Ramos (cell line): Measurements from ENCODE around the gene SULT2B1.

Source experiments
- in situ Hi-C: fragments of 300-500 bp; cut with MboI; formaldehyde crosslinking; loops from one replicate; pipeline ENCODE4 v1.14.3; 2022; ENCODE audit warnings: low sequenced_read_pairs; ENCODE audit not compliant: unreplicated experiment

SULT2B1 gene

DNA sequence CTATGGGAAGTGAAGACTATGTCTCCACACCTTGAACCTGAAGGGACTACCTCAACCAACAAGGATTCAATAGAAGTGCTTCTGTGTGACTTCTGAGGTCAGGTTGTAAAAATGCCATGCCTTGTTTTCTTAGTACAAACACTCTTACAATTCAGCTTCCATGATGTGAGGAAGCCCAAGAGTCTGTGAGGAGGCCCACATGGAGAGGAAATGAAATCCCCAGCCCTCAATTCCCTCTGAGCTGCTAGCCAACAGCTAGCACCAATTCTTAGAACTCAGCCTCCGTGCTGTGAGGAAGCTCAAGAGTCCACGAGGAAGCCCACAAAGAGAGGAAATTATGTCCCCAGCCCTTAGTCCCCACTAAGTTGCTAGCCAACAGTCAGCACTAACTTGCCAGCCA is 27.8 kb upstream of the SULT2B1 start:
- in situ Hi-C loops = no loop called here

DNA sequence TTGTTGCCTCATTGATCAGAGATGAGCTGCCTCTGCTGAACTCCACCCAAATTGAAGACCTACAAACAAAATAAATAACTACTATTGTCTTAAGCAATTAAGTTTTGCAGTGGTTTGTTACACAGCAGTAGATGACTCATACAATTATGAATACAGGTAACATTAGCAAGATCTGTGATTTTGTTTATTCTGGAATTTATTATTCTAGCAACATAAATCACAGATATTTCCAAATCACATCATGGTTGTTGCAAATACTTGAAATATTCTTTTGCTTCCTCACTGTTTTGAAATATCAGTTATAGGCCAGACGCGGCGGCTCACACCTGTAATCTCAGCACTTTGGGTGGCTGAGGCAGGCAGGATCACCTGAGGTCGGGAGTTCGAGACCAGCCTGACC is 27.2 kb upstream of the SULT2B1 start:
- in situ Hi-C loops = loop anchor here (25.0 kb wide), 1 partner anchor 512 kb away; no protein-coding TSS in a partner anchor

DNA sequence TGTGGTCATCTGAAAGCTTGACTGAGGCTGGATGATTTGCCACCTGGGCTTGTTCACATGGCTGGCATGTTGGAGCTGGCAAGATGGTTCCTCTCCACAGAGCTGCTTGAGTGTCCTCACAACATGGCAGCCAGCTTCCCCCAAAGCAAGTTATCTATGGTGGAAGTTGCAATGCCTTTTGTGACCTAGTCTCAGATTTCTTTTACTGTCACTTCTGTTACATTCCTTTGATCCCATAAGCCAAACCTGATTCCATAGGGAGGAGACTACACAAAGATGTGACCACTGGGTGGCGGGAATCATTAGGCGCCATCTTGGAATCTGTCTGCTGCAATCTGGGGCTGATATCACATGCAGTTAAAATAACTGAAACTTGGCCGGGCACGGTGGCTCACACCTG is 22.8 kb upstream of the SULT2B1 start:
- in situ Hi-C loops = loop anchor here (25.0 kb wide), 1 partner anchor 517 kb away; no protein-coding TSS in a partner anchor

DNA sequence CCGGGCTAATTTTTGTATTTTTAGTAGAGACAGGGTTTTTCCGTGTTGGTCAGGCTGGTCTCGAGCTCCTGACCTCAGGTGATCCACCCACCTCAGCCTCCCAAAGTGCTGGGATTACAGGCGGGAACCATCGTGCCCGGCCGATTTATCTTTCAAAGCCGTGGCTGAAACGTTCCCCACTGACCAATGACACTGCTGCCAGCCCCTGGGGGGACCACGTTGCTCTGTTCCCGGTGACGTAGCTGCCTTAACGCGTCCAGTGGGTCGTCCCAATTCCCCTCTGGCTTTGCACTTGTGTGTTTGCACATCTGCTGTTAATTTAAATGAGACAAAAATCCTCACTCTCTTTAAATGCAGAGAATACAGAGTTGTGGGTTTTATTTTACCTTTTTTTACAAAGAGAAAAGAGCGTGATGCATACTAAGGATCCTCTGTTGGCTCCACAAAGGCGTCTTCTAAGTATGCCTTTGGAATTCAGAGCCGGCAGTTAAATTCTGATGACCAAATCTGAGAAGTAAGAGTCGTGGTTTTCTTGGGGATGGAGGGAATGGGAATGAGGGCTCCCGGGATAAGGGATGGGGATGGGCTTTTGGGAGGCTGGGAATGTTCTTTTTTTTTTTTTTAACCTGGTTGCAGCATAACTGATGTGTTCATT is 21.8 kb upstream of the SULT2B1 start:
- in situ Hi-C loops = loop anchor here (25.0 kb wide), 1 partner anchor 518 kb away; no protein-coding TSS in a partner anchor

DNA sequence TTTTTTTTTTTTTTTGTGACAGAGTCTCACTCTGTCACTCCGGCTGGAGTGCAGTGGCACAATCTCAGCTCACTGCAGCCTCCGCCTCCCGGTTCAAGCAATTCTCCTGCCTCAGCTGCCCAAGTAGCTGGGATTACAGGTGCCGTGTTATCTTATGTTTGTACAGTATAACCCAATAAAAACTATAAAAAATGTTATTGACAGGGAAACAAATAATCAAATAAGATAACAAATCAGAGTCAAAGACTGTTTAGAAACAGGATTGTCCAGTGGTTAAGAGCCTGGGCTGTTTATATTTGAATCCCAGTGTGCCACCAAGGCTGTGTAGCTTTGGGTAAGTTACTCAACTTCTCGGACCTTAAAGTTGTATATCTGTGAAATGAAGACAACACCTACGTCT is 21.2 kb upstream of the SULT2B1 start:
- in situ Hi-C loops = loop anchor here (25.0 kb wide), 1 partner anchor 518 kb away; no protein-coding TSS in a partner anchor

- in situ Hi-C loops = loop anchor here (25.0 kb wide), 1 partner anchor 521 kb away; no protein-coding TSS in a partner anchor
Observed at GRCh38 chr19:48533770-48534169, 18.2 kb upstream of the SULT2B1 start.

DNA sequence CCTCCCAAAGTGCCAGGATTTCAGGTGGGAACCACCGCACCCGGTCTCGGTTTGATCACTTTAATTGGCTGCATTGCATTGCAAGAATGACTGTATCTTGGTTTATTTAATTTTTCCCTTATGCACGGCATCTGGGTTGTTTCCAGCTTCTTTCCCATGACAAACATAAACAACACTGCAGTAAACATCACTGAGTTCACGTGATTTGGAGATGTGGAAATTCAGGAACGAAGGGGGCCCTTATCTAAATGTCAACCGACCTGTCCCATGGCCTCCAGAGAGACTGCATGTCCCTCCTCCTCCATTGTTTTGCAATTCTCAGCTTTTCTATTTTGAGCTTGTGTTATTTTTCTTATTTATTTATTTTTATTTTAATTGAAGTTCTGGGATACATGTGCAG is 14.4 kb upstream of the SULT2B1 start:
- in situ Hi-C loops = loop anchor here (25.0 kb wide), 1 partner anchor 525 kb away; no protein-coding TSS in a partner anchor

GRCh38 chr19:48538057-48538456 is 13.9 kb upstream of the SULT2B1 start:
- in situ Hi-C loops = loop anchor here (25.0 kb wide), 1 partner anchor 526 kb away; no protein-coding TSS in a partner anchor

DNA sequence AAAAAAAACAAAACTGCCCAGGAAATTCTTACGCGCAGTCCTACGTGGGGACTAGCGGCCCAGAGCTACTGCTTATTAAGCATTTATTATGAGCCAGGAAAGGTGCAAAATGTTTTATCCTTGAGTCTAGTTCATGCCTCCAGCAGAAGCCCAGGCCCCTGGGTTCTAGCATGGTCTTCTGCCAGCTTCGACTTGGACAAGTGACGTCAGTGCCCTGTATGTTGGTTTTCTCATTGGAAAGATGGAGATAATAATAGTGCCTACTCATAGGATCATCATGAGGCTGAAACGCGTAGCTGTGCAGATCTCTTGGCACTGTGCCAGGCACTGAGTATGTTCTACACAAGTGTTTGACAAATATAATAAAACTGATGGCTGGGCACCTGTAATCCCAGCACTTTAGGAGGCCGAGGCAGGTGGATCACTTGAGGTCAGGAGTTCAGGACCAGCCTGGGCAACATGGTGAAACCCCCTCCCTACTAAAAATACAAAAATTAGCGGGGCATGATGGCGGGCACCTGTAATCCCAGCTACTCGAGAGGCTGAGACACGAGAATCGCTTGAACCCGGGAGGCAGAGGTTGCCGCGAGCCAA is 12.4 kb upstream of the SULT2B1 start:
- in situ Hi-C loops = loop anchor here (25.0 kb wide), 1 partner anchor 527 kb away; no protein-coding TSS in a partner anchor

DNA sequence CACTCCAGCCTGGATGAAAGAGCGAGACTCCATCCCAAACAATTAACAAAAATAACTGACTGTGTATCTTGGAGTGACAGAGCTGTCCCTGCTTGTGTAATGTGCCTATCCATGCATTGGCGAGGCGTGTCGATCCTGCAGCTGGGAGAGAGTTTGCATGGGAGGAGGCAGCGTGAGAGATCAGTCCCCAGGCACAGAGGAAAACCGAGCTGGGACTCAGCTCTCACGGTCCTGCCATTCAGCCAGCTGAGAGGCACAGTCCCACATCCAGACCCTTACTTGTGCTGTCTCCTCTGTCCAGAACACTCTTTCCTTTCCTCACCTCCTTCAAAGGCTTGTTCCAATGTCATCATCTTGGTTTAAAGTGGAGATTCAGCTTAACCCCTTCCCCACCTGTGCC is 11.9 kb upstream of the SULT2B1 start:
- in situ Hi-C loops = loop anchor here (25.0 kb wide), 1 partner anchor 528 kb away; no protein-coding TSS in a partner anchor

DNA sequence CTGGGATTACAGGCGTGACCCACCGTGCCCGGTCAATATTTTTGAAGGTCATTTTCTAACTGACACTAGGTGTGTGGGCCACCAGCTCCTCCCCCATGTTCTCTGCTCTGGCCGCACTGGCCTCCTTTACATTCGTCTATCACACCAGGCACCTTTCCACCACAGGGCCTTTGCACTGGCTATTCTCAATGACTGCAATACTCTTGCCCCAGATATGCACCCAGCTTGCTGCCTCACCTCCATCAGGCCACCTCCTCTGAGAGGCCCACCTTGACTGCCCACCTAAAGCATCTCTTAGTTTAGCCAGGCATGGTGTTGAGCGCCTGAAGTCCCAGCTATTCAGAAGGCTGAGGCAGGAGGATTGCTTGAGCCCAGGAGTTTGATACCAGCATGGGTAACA is 10.2 kb upstream of the SULT2B1 start:
- in situ Hi-C loops = loop anchor here (25.0 kb wide), 1 partner anchor 530 kb away; no protein-coding TSS in a partner anchor

GRCh38 chr19:48543121-48543710 is 8.8 kb upstream of the SULT2B1 start:
- in situ Hi-C loops = loop anchor here (25.0 kb wide), 1 partner anchor 531 kb away; no protein-coding TSS in a partner anchor

GRCh38 chr19:48544856-48545750 is 6.9 kb upstream of the SULT2B1 start:
- in situ Hi-C loops = loop anchor here (25.0 kb wide), 1 partner anchor 533 kb away; no protein-coding TSS in a partner anchor

DNA sequence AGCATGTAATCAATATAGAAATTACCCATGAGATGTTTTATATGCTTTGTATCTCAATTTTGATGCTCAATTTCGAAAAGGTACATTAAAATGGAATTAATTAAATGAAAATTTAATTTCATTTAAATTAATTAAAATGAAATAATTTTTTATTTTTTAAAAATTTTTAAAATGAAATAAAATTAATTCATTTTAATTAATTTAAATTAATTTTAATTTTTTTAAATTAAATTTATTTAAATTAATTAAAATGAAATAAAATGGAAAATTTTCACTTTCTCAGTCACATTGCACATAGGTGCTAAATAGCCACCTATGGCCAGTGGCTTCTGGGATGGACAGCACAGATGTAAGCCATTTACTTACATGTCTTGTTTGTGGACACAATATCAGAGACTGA is 4.2 kb upstream of the SULT2B1 start:
- in situ Hi-C loops = loop anchor here (25.0 kb wide), 1 partner anchor 535 kb away; no protein-coding TSS in a partner anchor

- in situ Hi-C loops = loop anchor here (25.0 kb wide), 1 partner anchor 536 kb away; no protein-coding TSS in a partner anchor
Observed at GRCh38 chr19:48548253-48548911, 3.6 kb upstream of the SULT2B1 start.

GRCh38 chr19:48549380-48549779 is 2.6 kb upstream of the SULT2B1 start:
- in situ Hi-C loops = loop anchor here (25.0 kb wide), 1 partner anchor 537 kb away; no protein-coding TSS in a partner anchor

DNA sequence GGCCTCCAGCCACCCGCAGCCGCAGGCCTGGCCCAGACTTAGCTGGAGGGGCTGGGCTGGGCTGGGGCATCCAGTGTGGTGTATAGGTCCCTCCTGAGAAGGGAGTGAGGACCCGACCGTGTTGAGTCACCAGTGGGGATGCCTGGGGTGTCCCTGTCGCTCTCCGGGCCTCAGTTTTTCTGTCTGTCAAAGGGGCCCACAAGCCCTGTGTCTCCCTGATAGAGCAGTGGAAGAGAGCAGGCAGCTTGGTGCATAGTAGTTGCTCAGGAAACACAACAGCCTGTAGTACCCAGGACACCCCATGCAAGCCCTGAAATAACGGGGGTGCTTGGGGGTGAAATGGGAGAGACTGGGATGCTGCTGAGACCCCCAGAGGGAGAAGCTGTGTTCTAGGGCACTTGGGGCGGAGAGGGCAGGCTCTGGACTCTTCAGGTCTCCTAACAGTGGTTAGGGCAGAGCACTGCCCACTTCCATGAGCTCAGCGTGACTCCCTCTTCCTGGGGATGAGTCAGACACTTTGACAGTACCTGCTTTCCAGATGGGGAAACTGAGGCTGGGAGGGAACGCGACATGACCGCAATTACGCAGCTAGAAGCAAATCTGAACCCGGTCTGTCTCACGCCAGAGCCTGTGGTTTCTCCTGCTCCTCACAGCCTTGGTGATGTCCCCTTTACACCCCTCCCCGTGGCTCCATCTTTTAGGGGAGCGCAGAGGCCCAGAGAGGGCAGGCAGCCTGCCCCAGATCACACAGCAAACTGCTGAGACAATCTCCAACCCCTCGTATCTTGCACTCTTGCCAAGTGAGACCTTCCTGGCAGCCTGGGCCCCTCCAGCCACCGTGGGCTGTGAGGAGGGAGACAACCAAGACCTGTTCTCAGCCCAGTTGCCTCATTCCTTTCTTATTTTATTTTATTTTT is 692 bp downstream of the SULT2B1 start:
- in situ Hi-C loops = no loop called here

GRCh38 chr19:48553676-48554384 is 1.9 kb downstream of the SULT2B1 start:
- in situ Hi-C loops = no loop called here
